HepG2 (cell line): ENCODE measurements around the gene ATG9A. TPM values are rescaled to one million over a fixed set of nuclear protein-coding genes. Genes with fewer than 3 reads are reported as not detected.

Experiments
- GABPA ChIP-seq, 2 experiments: IDR thresholded peaks; 2 replicates each; pipeline ENCODE4 v1.6.1; 2011 to 2016; ENCODE audit warnings: low read depth in 2 of 2, low read length in 1 of 2, missing biosample characterization in 1 of 2, missing genetic modification characterization in 1 of 2
- HNRNPUL1 ChIP-seq: fragments of 200-400 bp; formaldehyde crosslinking; IDR thresholded peaks from 2 replicates; pipeline ENCODE4 v1.6.1; 2017; ENCODE audit warnings: low read depth, mild to moderate bottlenecking, low read length, moderate library complexity
- IKZF5 ChIP-seq: IDR thresholded peaks from 2 replicates; pipeline ENCODE4 v1.6.1; 2018; ENCODE audit warnings: missing genetic modification reagents, mild to moderate bottlenecking, missing compliant biosample characterization
- JUNB ChIP-seq: sonication (generic); formaldehyde crosslinking; IDR thresholded peaks from 2 replicates; pipeline ENCODE4 v1.8.0; 2022; ENCODE audit warnings: missing genetic modification reagents, mild to moderate bottlenecking, borderline replicate concordance
- MTF1 ChIP-seq: sonication (generic); formaldehyde crosslinking; IDR thresholded peaks from 2 replicates; pipeline ENCODE4 v1.5.0; 2020; ENCODE audit warnings: missing genetic modification reagents
- NONO ChIP-seq, 2 experiments: fragments of 450-650 bp in 1 of 2; sonication (generic) in 1 of 2; formaldehyde crosslinking in 1 of 2; IDR thresholded peaks in 1 of 2; conservative IDR thresholded peaks in 1 of 2; 2 replicates each; pipeline versions ENCODE4 v1.6.1 to v1.8.0; 2017 to 2022; ENCODE audit warnings: mild to moderate bottlenecking in 1 of 2, missing genetic modification reagents in 1 of 2, moderate library complexity in 1 of 2
- SIN3A ChIP-seq: IDR thresholded peaks from 2 replicates; pipeline ENCODE4 v1.6.1; 2011; ENCODE audit warnings: low read depth, mild to moderate bottlenecking, control low read depth, low read length, borderline replicate concordance
- SRY ChIP-seq: sonication (generic); formaldehyde crosslinking; IDR thresholded peaks from 2 replicates; pipeline ENCODE4 v1.8.0; 2022; ENCODE audit warnings: mild to moderate bottlenecking, missing genetic modification reagents
- YY1 ChIP-seq: IDR thresholded peaks from 2 replicates; pipeline ENCODE4 v1.6.1; 2011; ENCODE audit warnings: low read length, low read depth, moderate library complexity, mild to moderate bottlenecking; ENCODE audit not compliant: insufficient read depth, insufficient replicate concordance
- ZBTB38 ChIP-seq: sonication (generic); formaldehyde crosslinking; IDR thresholded peaks from 2 replicates; pipeline ENCODE4 v1.5.1; 2020; ENCODE audit warnings: mild to moderate bottlenecking, missing genetic modification reagents
- ZGPAT ChIP-seq: IDR thresholded peaks from 2 replicates; pipeline ENCODE4 v1.6.1; 2016; ENCODE audit warnings: mild to moderate bottlenecking
- ZNF12 ChIP-seq: sonication (generic); formaldehyde crosslinking; IDR thresholded peaks from 2 replicates; pipeline ENCODE4 v1.5.0; 2020; ENCODE audit warnings: missing genetic modification reagents
- ZNF160 ChIP-seq: sonication (generic); formaldehyde crosslinking; IDR thresholded peaks from 2 replicates; pipeline ENCODE4 v1.8.0; 2022; ENCODE audit warnings: mild to moderate bottlenecking, inconsistent platforms, missing genetic modification reagents
- ZNF607 ChIP-seq: sonication (generic); formaldehyde crosslinking; IDR thresholded peaks from 2 replicates; pipeline ENCODE4 v1.5.1; 2020; ENCODE audit warnings: missing genetic modification reagents, mild to moderate bottlenecking, borderline replicate concordance
- ZNF83 ChIP-seq: sonication (generic); formaldehyde crosslinking; IDR thresholded peaks from 2 replicates; pipeline ENCODE4 v1.4.0; 2020; ENCODE audit warnings: missing genetic modification reagents, mild to moderate bottlenecking, borderline replicate concordance
- ZXDC ChIP-seq: sonication (generic); formaldehyde crosslinking; IDR thresholded peaks from 2 replicates; pipeline ENCODE4 v1.5.0; 2020; ENCODE audit warnings: mild to moderate bottlenecking, missing genetic modification reagents
- polyA plus RNA-seq, 8 experiments: library from polyadenylated mRNA; depleted of rRNA in 3 of 8; stranded (reverse) in 7 of 8; unstranded in 1 of 8; fragments of >200 nt; fragmentation: Illumina TruSeq in 4 of 8; extraction: Trizol in 4 of 8; gene quantifications; 2 replicates each; pipeline versions ENCODE4 v1.2.1 to v1.2.3, GENCODE V29; 2011 to 2016; ENCODE audit warnings: low read depth in 4 of 8, missing spikeins in 1 of 8, mixed read lengths in 1 of 8; ENCODE audit not compliant: insufficient read depth in 1 of 8
- total RNA-seq, 5 experiments: library from RNA; depleted of rRNA; stranded (reverse); fragments of >200 nt; fragmentation: Illumina TruSeq; extraction: Trizol; gene quantifications; 2 replicates each; pipeline ENCODE4 v1.2.3, GENCODE V29; 2016; ENCODE audit warnings: low read depth in 1 of 5
- TF ChIP-seq, protein P1 (sequence below): sonication (generic); formaldehyde crosslinking; IDR thresholded peaks from 2 replicates; pipeline ENCODE4 v1.9.0; 2022; ENCODE audit warnings: low read depth, missing genetic modification reagents
- TF ChIP-seq, protein P2 (sequence below): sonication (generic); formaldehyde crosslinking; IDR thresholded peaks from 2 replicates; pipeline ENCODE4 v1.5.0; 2020; ENCODE audit warnings: missing genetic modification reagents, mild to moderate bottlenecking, borderline replicate concordance

The ATG9A gene
- total and polyA plus RNA-seq, 2 of the 13 experiments (the other 11 are each of a cell fraction or from before 2014, with no cell fraction given) = 35.0 to 131 TPM

GRCh38 chr2:219177552-219178376 lies 51.7 kb downstream of the ATG9A start, which contains the start of gene RETREG2 (continued):
- TF ChIP-seq, protein P1, sequence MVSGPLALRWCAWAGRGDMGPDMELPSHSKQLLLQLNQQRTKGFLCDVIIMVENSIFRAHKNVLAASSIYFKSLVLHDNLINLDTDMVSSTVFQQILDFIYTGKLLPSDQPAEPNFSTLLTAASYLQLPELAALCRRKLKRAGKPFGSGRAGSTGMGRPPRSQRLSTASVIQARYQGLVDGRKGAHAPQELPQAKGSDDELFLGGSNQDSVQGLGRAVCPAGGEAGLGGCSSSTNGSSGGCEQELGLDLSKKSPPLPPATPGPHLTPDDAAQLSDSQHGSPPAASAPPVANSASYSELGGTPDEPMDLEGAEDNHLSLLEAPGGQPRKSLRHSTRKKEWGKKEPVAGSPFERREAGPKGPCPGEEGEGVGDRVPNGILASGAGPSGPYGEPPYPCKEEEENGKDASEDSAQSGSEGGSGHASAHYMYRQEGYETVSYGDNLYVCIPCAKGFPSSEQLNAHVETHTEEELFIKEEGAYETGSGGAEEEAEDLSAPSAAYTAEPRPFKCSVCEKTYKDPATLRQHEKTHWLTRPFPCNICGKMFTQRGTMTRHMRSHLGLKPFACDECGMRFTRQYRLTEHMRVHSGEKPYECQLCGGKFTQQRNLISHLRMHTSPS (CRISPR knock-in tag) = peak; percentile 85
- TF ChIP-seq GABPA (IDR thresholded peaks at IDR 0.05; ENCODE audit: low read depth, low read length) = no peak
- peak; percentile 82 for TF ChIP-seq GABPA (CRISPR knock-in tag; IDR thresholded peaks at IDR 0.05; ENCODE audit: low read depth)
- TF ChIP-seq JUNB (CRISPR knock-in tag) = no peak
- TF ChIP-seq ZNF607 (CRISPR knock-in tag) = peak; percentile 41; the same call in 1 of the 2 replicates
- TF ChIP-seq ZNF160 (CRISPR knock-in tag) = no peak
- 0 out of 2 replicates have a peak, but pooled peaks have one; percentile 54 for TF ChIP-seq ZNF12 (CRISPR knock-in tag)
- TF ChIP-seq YY1 = peak; percentile 68
- TF ChIP-seq ZXDC (CRISPR knock-in tag) = peak; percentile 41; the same call in 1 of the 2 replicates
- no peak for TF ChIP-seq NONO (IDR thresholded peaks at IDR 0.05)
- peak; percentile 63 for TF ChIP-seq NONO (CRISPR knock-in tag; conservative IDR thresholded peaks at IDR 0.05)
- peak; percentile 81 for TF ChIP-seq IKZF5 (CRISPR knock-in tag)
- peak; percentile 94; the same call in 1 of the 2 replicates for TF ChIP-seq SIN3A
- TF ChIP-seq ZBTB38 (CRISPR knock-in tag) = peak; percentile 80; the same call in 1 of the 2 replicates
- TF ChIP-seq MTF1 (CRISPR knock-in tag) = no peak
- TF ChIP-seq, protein P2, sequence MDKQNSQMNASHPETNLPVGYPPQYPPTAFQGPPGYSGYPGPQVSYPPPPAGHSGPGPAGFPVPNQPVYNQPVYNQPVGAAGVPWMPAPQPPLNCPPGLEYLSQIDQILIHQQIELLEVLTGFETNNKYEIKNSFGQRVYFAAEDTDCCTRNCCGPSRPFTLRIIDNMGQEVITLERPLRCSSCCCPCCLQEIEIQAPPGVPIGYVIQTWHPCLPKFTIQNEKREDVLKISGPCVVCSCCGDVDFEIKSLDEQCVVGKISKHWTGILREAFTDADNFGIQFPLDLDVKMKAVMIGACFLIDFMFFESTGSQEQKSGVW (CRISPR knock-in tag) = peak; percentile 61; the same call in 1 of the 2 replicates
- 0 out of 2 replicates have a peak, but pooled peaks have one; percentile 70 for TF ChIP-seq ZNF83 (CRISPR knock-in tag)
- peak; percentile 59; the same call in 1 of the 2 replicates for TF ChIP-seq ZGPAT (CRISPR knock-in tag)
- TF ChIP-seq HNRNPUL1 = no peak
- peak; percentile 48; the same call in 1 of the 2 replicates for TF ChIP-seq SRY
